HK-2 (cell line): ENCODE measurements around the gene EXOC4.
"Not testable (repeated sequence)": the region's sequence is repeated elsewhere in the genome, so short reads cannot be mapped to it uniquely, and the experiment has no call there.

Experiments
- DNase-seq: peaks from one replicate; pipeline ENCODE4 v3.0.0-alpha.2; 2018; ENCODE audit not compliant: unreplicated experiment

The EXOC4 gene

GRCh38 chr7:133623721-133624120, 370.8 kb downstream of the EXOC4 start:
- no peak for DNase-seq

GRCh38 chr7:133625046-133625445, 372.2 kb downstream of the EXOC4 start:
- DNase-seq: no peak

- DNase-seq: no peak
Observed at GRCh38 chr7:133629701-133630100, 376.8 kb downstream of the EXOC4 start.

- DNase-seq: no peak
Observed at GRCh38 chr7:133633055-133633454, 380.2 kb downstream of the EXOC4 start.

GRCh38 chr7:133635541-133635940, 382.7 kb downstream of the EXOC4 start:
- DNase-seq: no peak

- DNase-seq: no peak
Observed at GRCh38 chr7:133638857-133639256, 386.0 kb downstream of the EXOC4 start.

GRCh38 chr7:133641436-133641835, 388.6 kb downstream of the EXOC4 start:
- no peak for DNase-seq

- DNase-seq: no peak
Observed at GRCh38 chr7:133642907-133643306, 390.0 kb downstream of the EXOC4 start.

GRCh38 chr7:133643652-133644051, 390.8 kb downstream of the EXOC4 start:
- DNase-seq: not testable (repeated sequence)

- no peak for DNase-seq
Observed at GRCh38 chr7:133645884-133646391, 393.1 kb downstream of the EXOC4 start.

- no peak for DNase-seq
Observed at GRCh38 chr7:133646472-133647315, 393.8 kb downstream of the EXOC4 start.

GRCh38 chr7:133649593-133649992, 396.7 kb downstream of the EXOC4 start:
- no peak for DNase-seq

- DNase-seq: no peak
Observed at GRCh38 chr7:133650069-133650468, 397.2 kb downstream of the EXOC4 start.

GRCh38 chr7:133650487-133651300, 397.8 kb downstream of the EXOC4 start:
- DNase-seq: no peak

GRCh38 chr7:133652547-133652946, 399.7 kb downstream of the EXOC4 start:
- no peak for DNase-seq

- no peak for DNase-seq
Observed at GRCh38 chr7:133654547-133654946, 401.7 kb downstream of the EXOC4 start.

- DNase-seq: no peak
Observed at GRCh38 chr7:133662276-133662675, 409.4 kb downstream of the EXOC4 start.

- DNase-seq: no peak
Observed at GRCh38 chr7:133662830-133663229, 410.0 kb downstream of the EXOC4 start.

GRCh38 chr7:133664528-133664927, 411.6 kb downstream of the EXOC4 start:
- no peak for DNase-seq

GRCh38 chr7:133668296-133669060, 415.6 kb downstream of the EXOC4 start:
- no peak for DNase-seq

- no peak for DNase-seq
Observed at GRCh38 chr7:133669061-133669455, 416.2 kb downstream of the EXOC4 start.

GRCh38 chr7:133670250-133670649, 417.4 kb downstream of the EXOC4 start:
- no peak for DNase-seq
